Ureter (tissue), 1 donor: ENCODE measurements around the gene OR8A1. TPM values are rescaled to one million over a fixed set of nuclear protein-coding genes. Genes with fewer than 3 reads are reported as not detected.

Experiments used
- DNase-seq: peaks from one replicate; pipeline ENCODE4 v3.0.0-alpha.2; 2020; ENCODE audit warnings: low spot score
- total RNA-seq: library from RNA; stranded (reverse); gene quantifications from one replicate; pipeline ENCODE4 v1.2.4, GENCODE V29; 2023
- donor health status: DM: yes; HTN: yes; CAD: no.

OR8A1 gene
- not detected for total RNA-seq

DNA sequence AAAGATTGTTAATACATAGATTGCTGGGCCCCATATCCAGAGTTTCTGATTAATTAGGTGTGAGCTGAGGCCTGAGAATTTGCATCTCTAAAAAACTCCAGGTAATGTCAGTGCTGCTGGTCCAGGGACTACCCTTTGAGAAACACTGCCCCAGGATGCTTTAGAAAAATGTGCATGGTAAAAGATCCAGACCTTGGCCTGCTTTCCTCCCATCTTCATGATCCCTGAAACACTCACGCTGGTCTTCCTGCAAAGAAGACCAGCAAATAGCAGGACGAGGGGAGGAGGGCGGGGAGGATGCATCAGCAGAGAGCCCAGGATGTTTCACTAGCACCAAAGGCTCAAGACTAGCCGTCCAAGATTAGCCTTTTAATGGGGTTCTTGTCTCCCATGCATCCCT, at the start of gene OR8A1:
TSS of gene OR8A1 (plus strand) at position 301 of the 400 bp plus-strand sequence. CDS start 123 bp downstream, outside the sequence.
- DNase-seq, result no peak

- DNase-seq, result no peak
These were observed 49.3 kb upstream of the OR8A1 start for GRCh38 chr11:124520550-124520854.

DNA sequence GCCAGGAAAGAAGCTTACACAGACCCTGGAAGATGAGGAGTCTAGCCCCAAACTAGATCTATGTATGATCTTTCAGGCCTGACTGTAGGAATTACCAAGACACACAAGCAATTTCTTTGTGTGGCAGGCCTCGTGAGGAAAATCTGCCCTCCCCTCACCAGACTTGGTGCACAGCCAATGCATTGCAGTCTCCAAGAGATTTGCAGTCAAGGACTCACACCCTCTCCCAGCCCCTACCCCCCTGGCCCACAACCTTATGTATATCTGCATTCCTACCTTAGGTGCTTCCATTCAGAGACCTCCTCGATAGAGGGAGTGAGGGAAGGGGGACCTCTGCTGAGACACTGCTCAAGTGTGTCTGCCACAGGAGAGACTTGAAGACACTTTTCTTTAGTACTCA, 36.2 kb upstream of the OR8A1 start:
- DNase-seq, result no peak

DNA sequence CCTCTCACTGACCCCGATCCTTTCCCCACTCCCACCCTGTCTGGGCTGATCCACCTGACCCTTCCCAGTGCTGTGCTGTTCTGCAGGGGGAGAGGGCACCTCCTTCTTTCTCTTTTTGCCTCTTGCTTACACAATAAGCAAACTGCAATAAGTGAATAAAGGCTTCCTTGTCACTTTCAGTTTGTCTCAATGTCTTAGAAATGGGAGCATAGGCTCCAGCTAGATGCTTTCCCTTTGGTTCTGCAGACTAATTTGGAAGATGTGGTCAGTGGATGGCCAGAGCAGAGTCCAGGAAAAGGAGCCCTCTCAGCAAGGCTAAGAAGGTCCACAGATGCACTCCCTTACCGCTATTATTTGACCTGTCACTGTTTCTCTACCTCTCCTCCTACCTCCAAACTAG, 35.7 kb upstream of the OR8A1 start:
- DNase-seq, result no peak

GRCh38 chr11:124535552-124536232, 34.1 kb upstream of the OR8A1 start:
- DNase-seq, result no peak

DNA sequence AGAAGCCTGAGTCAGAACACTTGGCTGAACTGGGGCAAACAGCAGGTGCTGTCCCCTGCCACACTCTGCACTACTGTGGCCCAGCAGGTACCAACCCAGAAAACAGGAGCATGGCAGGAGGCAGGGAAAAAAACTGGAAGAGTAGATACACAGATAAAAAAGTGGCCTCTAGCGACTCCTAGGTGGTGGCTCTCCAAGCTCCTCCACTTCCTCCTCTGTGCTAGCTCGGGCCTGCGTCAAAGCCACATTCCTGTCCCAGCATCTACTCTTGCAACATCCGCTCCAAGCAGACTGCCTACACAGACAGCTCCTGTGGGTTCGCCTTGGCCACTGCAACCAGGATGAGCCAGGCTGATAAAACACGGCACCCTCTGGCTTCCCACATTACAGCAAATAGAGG, 33.3 kb upstream of the OR8A1 start:
- DNase-seq, result no peak

GRCh38 chr11:124538019-124538418, 31.8 kb upstream of the OR8A1 start:
- no peak for DNase-seq

DNA sequence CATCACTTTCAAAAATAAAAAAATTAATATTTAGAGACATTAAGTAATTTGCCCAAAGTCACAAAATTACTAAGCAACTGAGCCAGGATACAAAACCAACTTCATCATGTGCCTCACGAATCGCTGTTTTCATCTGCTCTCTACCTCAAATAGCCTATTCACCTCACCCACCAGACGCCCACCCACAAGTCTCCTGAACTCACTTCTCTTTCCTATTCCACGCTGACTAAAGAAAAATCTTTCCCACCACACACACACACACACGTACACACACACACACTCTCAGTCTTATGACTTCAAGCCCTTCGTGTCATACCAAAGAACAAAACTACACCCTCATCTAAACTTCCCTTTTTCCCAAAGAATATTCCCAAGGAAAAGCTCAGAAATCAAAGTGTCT, 28.6 kb upstream of the OR8A1 start:
- DNase-seq, result no peak

GRCh38 chr11:124543145-124543544, 26.7 kb upstream of the OR8A1 start:
- no peak for DNase-seq

- no peak for DNase-seq
These were observed 26.2 kb upstream of the OR8A1 start, which contains the start of gene OR8B12 for GRCh38 chr11:124543554-124543953. Gene OR8B12 (minus strand): TSS chr11:124543654. CDS start chr11:124543654, 0 bp downstream.

- no peak for DNase-seq
These were observed 18.6 kb upstream of the OR8A1 start for GRCh38 chr11:124551189-124551588.

GRCh38 chr11:124551987-124552386, 17.8 kb upstream of the OR8A1 start:
- no peak for DNase-seq

DNA sequence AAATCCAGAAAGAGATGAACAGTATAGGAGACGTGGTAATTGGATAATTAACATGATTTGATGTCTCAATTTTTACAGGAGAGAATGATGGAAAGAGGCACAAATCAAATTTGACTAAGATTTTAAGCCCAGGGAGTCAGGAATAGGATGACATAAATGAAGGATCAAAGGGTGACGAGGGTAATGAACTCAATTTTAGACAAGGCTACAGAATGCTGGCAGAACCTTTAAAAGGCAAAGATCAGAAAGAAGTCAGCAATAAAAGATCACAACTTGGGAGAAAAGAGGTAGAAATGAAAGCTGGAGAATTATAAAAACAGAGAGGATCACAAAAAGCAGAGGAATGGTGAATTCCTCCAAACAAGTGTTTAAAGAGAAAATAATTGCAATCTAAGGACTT, 13.0 kb upstream of the OR8A1 start:
- DNase-seq, result no peak

DNA sequence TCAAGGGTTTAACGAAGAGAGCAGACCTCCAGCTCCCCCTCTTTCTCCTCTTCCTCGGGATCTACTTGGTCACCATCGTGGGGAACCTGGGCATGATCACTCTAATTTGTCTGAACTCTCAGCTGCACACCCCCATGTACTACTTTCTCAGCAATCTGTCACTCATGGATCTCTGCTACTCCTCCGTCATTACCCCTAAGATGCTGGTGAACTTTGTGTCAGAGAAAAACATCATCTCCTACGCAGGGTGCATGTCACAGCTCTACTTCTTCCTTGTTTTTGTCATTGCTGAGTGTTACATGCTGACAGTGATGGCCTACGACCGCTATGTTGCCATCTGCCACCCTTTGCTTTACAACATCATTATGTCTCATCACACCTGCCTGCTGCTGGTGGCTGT, 363 bp downstream of the OR8A1 start:
- no peak for DNase-seq

- no peak for DNase-seq
These were observed 8.1 kb downstream of the OR8A1 start for GRCh38 chr11:124577716-124578427.

DNA sequence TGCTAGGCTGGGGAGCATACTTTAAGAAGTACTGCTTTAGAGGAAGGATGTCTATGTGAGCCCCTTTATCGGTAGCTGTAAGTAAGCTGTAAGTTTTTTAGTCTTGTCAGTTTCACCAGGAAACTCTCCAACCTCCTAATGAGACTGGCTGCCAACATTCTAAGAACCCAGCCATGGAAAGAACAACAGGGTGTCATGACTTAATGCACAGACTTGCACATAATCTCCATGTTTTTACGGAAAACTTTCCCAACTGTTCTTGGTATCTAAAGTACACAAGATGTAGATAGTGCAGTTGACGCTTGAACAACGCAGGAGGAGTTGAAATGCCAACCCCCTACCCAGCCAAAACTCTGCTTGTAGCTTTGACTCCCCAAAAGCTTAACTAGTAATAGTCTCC, 9.0 kb downstream of the OR8A1 start:
- no peak for DNase-seq

DNA sequence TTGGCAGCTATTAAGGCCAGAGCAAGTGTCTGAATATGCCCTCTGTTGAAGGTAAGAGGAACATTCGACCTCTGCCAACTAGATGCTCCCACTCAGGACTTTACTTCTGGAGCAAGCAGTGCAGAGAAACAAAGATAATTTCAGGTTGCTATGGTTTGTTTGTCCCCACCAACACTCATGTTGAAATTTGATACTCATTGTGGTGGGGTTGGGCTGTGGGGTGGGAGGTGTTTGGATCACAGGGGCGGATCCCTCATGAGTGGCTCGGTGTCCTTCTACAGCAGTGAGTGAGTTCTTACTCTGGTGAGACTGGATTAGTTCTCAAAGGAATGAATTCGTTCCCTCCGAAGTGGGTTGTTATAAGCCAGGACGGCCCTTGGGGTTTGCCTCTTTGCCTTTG, 12.0 kb downstream of the OR8A1 start:
- DNase-seq, result no peak

GRCh38 chr11:124582565-124582964, 12.8 kb downstream of the OR8A1 start:
- no peak for DNase-seq

GRCh38 chr11:124583781-124584180, 14.0 kb downstream of the OR8A1 start:
- no peak for DNase-seq

DNA sequence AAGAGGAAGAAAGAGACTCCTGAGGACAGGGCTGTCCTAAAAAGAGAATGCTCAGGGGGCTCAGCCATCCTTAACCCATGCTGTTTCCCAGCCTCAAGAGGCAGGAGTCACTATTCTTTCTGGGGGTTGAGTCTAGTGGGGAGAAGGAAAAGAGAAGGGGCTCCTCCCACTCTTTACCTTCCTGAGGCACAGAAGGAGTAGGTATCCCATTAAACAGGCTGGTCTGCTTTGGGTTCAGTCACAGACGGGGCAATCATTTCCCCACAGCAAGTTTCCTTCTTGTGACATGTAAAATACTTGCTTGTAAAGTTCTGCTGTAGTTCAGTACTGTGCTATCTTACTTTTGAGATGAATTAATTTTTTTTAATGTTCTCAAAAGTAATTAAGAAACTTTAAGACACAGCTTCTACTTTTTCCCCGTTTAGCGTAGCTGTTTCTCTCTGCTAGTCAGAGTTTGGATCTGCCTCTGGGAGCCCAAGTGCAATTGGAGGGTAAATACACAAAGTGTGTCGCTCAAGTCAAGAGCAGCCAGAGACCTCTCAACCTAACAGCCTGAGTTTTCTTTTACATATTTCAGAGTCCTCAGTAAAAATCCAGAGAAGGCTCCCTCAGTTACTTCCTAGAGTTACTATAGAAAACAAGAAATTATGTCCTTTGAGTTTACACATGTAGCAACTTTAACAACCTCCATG, 15.0 kb downstream of the OR8A1 start:
- DNase-seq, result no peak

- peak; percentile 50 for DNase-seq
These were observed 16.6 kb downstream of the OR8A1 start for GRCh38 chr11:124586238-124586860.

DNA sequence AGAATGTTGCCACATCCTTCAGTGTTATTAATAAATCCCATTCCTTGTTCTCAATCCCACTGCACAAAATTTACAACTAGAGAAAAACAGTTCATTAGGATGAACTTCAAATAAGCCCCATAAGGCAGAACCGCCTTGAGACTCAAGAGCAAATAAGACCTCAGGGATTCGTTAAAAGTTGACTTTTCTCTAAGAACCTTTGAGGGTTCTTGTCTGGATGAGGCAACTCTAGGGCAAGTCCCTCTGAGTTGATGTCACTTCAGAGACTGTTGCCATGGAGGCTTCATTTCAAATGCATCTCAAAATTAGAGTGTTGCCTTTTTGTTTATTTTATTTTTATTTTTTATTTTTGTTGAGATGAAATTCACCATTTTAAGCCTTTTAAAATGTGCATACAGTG, 21.6 kb downstream of the OR8A1 start:
- no peak for DNase-seq

DNA sequence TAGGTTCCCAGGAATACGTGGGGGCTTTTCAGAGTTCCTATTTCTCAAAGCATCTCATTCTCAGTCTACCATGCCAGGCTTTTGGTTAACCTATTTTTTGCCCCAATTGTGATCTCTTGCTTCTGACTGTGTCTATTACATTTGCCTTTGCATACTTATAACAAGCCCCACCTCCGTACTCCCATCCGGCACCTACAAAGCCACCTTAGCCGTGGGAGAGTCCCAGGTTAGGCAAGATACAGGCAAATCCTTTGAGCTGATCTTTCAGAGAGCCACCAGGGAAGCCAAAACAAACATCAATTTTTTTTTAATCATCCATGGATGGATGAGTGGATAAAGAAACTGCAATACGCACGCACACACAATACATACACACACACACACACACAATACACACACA, 22.8 kb downstream of the OR8A1 start:
- DNase-seq, result no peak
